Esophagus muscularis mucosa (tissue), 3 donors: ENCODE data around the gene COL27A1.

Experiments
- POLR2A ChIP-seq: fragments of 450-650 bp; IDR thresholded peaks from one replicate; pipeline ENCODE4 v1.6.1; 2017; ENCODE audit warnings: antibody characterized with exemption, moderate library complexity, mild to moderate bottlenecking, low read depth
- TF ChIP-seq, protein P1 (sequence below), 3 experiments: fragments of 200-600 bp in 2 of 3; fragments of 450-650 bp in 1 of 3; sonication (generic) in 2 of 3; IDR thresholded peaks; one replicate each; pipeline ENCODE4 v1.5.1; 2017 to 2019; ENCODE audit warnings: antibody characterized with exemption in 3 of 3, mild to moderate bottlenecking in 2 of 3, moderate library complexity in 1 of 3

DNA sequence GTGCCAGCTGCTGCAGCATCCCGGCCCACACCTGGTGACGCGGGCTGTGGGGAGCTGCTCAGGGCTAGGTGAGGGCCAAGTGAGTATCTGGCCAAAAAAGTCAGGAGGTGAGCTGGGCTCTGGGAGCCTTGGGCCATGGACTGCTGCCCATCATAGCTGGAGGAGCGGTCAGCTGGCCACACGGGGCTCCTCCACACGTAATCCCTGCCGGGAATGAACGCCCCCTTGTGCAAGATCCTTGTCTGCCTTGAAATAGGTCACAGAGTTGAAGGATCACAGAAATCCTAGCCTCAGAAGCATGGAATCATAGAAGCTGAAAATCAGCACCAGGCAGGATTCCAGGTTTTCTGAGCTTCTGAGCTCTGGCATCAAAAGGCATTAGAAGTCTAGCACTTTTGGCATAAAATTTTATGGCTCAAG lies 16.8 kb upstream of the COL27A1 start:
- TF ChIP-seq, protein P1, sequence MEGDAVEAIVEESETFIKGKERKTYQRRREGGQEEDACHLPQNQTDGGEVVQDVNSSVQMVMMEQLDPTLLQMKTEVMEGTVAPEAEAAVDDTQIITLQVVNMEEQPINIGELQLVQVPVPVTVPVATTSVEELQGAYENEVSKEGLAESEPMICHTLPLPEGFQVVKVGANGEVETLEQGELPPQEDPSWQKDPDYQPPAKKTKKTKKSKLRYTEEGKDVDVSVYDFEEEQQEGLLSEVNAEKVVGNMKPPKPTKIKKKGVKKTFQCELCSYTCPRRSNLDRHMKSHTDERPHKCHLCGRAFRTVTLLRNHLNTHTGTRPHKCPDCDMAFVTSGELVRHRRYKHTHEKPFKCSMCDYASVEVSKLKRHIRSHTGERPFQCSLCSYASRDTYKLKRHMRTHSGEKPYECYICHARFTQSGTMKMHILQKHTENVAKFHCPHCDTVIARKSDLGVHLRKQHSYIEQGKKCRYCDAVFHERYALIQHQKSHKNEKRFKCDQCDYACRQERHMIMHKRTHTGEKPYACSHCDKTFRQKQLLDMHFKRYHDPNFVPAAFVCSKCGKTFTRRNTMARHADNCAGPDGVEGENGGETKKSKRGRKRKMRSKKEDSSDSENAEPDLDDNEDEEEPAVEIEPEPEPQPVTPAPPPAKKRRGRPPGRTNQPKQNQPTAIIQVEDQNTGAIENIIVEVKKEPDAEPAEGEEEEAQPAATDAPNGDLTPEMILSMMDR (IDR thresholded peaks at IDR 0.05) = no peak
- TF ChIP-seq POLR2A = no peak
